Hepatocyte (in vitro differentiated cells): ENCODE results near the gene RUNX1. TPM values are rescaled to one million over a fixed set of nuclear protein-coding genes. Genes with fewer than 3 reads are reported as not detected.
A peak's percentile ranks its signal among the peaks of the same experiment; 100 is the strongest.

Experiments used
- DNase-seq: peaks from one replicate; pipeline ENCODE4 v3.0.0-alpha.2; 2016; ENCODE audit warnings: low spot score
- H2AFZ ChIP-seq: fragments of 200-600 bp; sonication (generic); 2 replicates; pipeline ENCODE4 v1.6.0; 2016; ENCODE audit warnings: antibody characterized with exemption, mild to moderate bottlenecking
- H3K27ac ChIP-seq: fragments of 200-600 bp; sonication (generic); 2 replicates; pipeline ENCODE4 v1.5.1; 2016; ENCODE audit warnings: mild to moderate bottlenecking
- H3K27me3 ChIP-seq: fragments of 200-600 bp; sonication (generic); 2 replicates; pipeline ENCODE4 v1.6.1; 2016
- H3K36me3 ChIP-seq: fragments of 200-600 bp; sonication (generic); replicated peaks from 2 replicates; pipeline ENCODE4 v1.5.1; 2016; ENCODE audit warnings: low read depth; ENCODE audit not compliant: insufficient read depth
- H3K4me1 ChIP-seq: fragments of 200-600 bp; sonication (generic); 2 replicates; pipeline ENCODE4 v1.5.1; 2016; ENCODE audit warnings: mild to moderate bottlenecking, moderate library complexity; ENCODE audit not compliant: insufficient read depth
- H3K4me2 ChIP-seq: fragments of 200-600 bp; sonication (generic); 2 replicates; pipeline ENCODE4 v1.6.0; 2016
- H3K4me3 ChIP-seq: fragments of 200-600 bp; sonication (generic); 2 replicates; pipeline ENCODE4 v1.5.1; 2016; ENCODE audit warnings: mild to moderate bottlenecking
- H3K79me2 ChIP-seq: fragments of 200-600 bp; sonication (generic); 2 replicates; pipeline ENCODE4 v1.6.0; 2017; ENCODE audit warnings: mild to moderate bottlenecking
- H3K9me2 ChIP-seq: fragments of 200-600 bp; sonication (generic); replicated peaks from 2 replicates; pipeline ENCODE4 v1.6.0; 2017; ENCODE audit warnings: mild to moderate bottlenecking; ENCODE audit not compliant: insufficient read depth
- H3K9me3 ChIP-seq: fragments of 200-600 bp; sonication (generic); 2 replicates; pipeline ENCODE4 v1.5.1; 2016; ENCODE audit warnings: low read depth, mild to moderate bottlenecking
- H4K20me1 ChIP-seq: fragments of 200-600 bp; sonication (generic); 2 replicates; pipeline ENCODE4 v1.6.0; 2016; ENCODE audit warnings: mild to moderate bottlenecking; ENCODE audit not compliant: insufficient read depth, poor library complexity, severe bottlenecking
- CTCF ChIP-seq: fragments of 200-600 bp; sonication (generic); IDR thresholded peaks from 2 replicates; pipeline ENCODE4 v1.5.1; 2016; ENCODE audit warnings: antibody characterized with exemption, mild to moderate bottlenecking; ENCODE audit not compliant: poor library complexity
- EZH2 ChIP-seq: fragments of 200-600 bp; sonication (generic); IDR thresholded peaks from 2 replicates; pipeline ENCODE4 v1.6.1; 2016; ENCODE audit warnings: antibody characterized with exemption, mild to moderate bottlenecking, borderline replicate concordance
- EZH2phosphoT487 ChIP-seq: fragments of 200-600 bp; sonication (generic); IDR thresholded peaks from one replicate; pipeline ENCODE4 v1.6.1; 2018; ENCODE audit warnings: antibody characterized with exemption, mild to moderate bottlenecking, low read depth, moderate library complexity; ENCODE audit not compliant: unreplicated experiment, severe bottlenecking
- WGBS: methylation state at CpG from one replicate; pipeline ENCODE4 v1.1.6; 2016; ENCODE audit warnings: low lambda C conversion rate; ENCODE audit errors: missing lambda C conversion rate; 5-methylcytosine and 5-hydroxymethylcytosine counted together
- polyA plus RNA-seq: library from polyadenylated mRNA; unstranded; fragments of >200 nt; fragmentation: Nextera tagmentation; extraction: Ambion mirVana; gene quantifications from 2 replicates; pipeline ENCODE4 v1.2.1, GENCODE V29; 2016
- total RNA-seq: library from RNA; depleted of rRNA; stranded (reverse); fragments of >200 nt; gene quantifications from 2 replicates; pipeline ENCODE4 v1.2.3, GENCODE V29; 2014

Gene RUNX1
- total and polyA plus RNA-seq, 2 experiments from 2014 or later, result 8.5 to 10.9 TPM

GRCh38 chr21:34983680-34984086 is 65.4 kb downstream of the RUNX1 start:
- no peak for TF ChIP-seq EZH2
- no peak for TF ChIP-seq EZH2phosphoT487
- TF ChIP-seq CTCF, result no peak
- Histone ChIP-seq H3K4me3 (no peak overlapping the region), H3K4me1 (no peaks in the 10 kb centered on the region), H4K20me1 (no peaks in the 10 kb centered on the region), H3K4me2 (no peak overlapping the region), H3K9me2 (no peaks in the 10 kb centered on the region), H2AFZ (no peak overlapping the region), H3K79me2 (no peaks in the 10 kb centered on the region), H3K27me3 (no peaks in the 10 kb centered on the region), H3K27ac (peak overlapping the region; percentile 21), H3K9me3 (no peaks in the 10 kb centered on the region), H3K36me3 (no peaks in the 10 kb centered on the region)
- no peak for DNase-seq

GRCh38 chr21:34981791-34982190 is 67.3 kb downstream of the RUNX1 start:
- no peak overlapping the region for H2AFZ ChIP-seq
- WGBS, result 96% methylated on average over 7 of the region's 7 CpGs
- DNase-seq, result no peak
- H4K20me1 ChIP-seq, result no peaks in the 10 kb centered on the region
- H3K4me1 ChIP-seq, result no peaks in the 10 kb centered on the region
- H3K36me3 ChIP-seq, result no peaks in the 10 kb centered on the region
- no peak overlapping the region for H3K27ac ChIP-seq
- H3K79me2 ChIP-seq, result no peaks in the 10 kb centered on the region
- no peaks in the 10 kb centered on the region for H3K9me3 ChIP-seq
- H3K27me3 ChIP-seq, result no peaks in the 10 kb centered on the region
- H3K4me2 ChIP-seq, result no peak overlapping the region
- TF ChIP-seq CTCF (no peak), EZH2 (no peak), EZH2phosphoT487 (no peak)
- H3K4me3 ChIP-seq, result no peak overlapping the region
- no peaks in the 10 kb centered on the region for H3K9me2 ChIP-seq

GRCh38 chr21:34980423-34981115 is 68.5 kb downstream of the RUNX1 start:
- Histone ChIP-seq H3K79me2 (no peaks in the 10 kb centered on the region), H3K4me1 (no peaks in the 10 kb centered on the region), H3K36me3 (no peaks in the 10 kb centered on the region), H3K9me2 (no peaks in the 10 kb centered on the region), H3K4me3 (no peak overlapping the region), H3K27me3 (no peaks in the 10 kb centered on the region), H3K27ac (no peak overlapping the region), H4K20me1 (no peaks in the 10 kb centered on the region), H2AFZ (no peak overlapping the region), H3K4me2 (no peak overlapping the region), H3K9me3 (no peaks in the 10 kb centered on the region)
- TF ChIP-seq CTCF (no peak), EZH2 (no peak), EZH2phosphoT487 (no peak)
- no peak for DNase-seq
- WGBS, result 88% methylated on average over 8 of the region's 8 CpGs
